ENCODE data around the gene ST3GAL4.
"Not testable (repeated sequence)": the region's sequence is repeated elsewhere in the genome, so short reads cannot be mapped to it uniquely, and the experiment has no call there.

The ST3GAL4 gene

GRCh38 chr11:126345759-126346585 lies 9.5 kb upstream of the ST3GAL4 start:
- no peak for DNase-seq (ENCODE audit: low spot score)
- no peak for FAIRE-seq

- DNase-seq (ENCODE audit: low spot score) (no peak), FAIRE-seq (no peak)
Measured at GRCh38 chr11:126346586-126346940, 8.9 kb upstream of the ST3GAL4 start.

- not testable (repeated sequence) for DNase-seq (ENCODE audit: low spot score); FAIRE-seq
Measured at GRCh38 chr11:126346946-126347345, 8.5 kb upstream of the ST3GAL4 start.

DNA sequence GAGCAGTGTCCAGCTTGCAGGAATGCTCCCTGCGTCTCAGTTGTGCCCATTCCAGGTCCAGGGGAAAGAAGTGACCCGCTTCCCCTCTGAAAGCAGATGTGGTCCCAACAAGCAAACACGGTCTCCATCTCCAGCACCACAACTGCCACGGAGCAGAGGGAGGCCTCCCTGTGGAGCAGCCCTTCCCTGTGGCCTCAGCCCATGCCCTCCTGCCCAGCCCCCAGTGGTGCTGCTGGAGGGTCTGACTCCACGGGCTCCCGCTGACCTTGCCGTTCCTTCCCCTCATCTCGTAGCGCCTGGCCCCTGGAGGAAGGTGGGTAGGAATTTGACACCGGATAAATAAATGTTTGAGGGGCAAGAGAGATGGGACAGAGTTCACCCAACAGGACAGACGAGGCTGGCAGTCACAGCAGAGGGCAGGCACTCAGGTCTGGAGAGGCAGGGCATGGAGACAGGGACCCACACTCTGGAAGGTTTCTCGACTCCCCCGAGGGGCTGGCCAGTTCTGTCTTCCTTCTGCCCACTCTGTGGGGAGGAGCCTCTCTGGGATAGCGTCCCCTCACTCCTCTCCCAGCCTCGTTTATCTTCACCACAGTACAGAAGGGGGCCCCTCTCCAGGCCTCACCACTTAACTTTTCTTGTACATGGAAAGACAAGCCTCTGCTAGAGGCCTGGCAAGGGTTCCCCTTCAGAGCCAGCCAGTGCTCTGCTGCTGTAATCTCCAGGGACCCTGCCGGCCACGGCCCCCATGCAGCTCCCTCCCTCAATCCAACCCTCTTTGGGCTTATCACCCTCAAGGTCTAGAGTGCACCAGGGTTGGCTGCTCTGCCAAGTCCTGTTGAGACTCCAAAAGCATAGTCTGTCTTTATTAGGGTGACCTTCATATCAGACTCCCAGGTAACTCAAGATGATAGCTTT lies 7.5 kb upstream of the ST3GAL4 start:
- FAIRE-seq, result no peak
- DNase-seq (ENCODE audit: low spot score), result no peak

GRCh38 chr11:126348806-126349582 lies 6.5 kb upstream of the ST3GAL4 start:
- FAIRE-seq, result no peak

DNA sequence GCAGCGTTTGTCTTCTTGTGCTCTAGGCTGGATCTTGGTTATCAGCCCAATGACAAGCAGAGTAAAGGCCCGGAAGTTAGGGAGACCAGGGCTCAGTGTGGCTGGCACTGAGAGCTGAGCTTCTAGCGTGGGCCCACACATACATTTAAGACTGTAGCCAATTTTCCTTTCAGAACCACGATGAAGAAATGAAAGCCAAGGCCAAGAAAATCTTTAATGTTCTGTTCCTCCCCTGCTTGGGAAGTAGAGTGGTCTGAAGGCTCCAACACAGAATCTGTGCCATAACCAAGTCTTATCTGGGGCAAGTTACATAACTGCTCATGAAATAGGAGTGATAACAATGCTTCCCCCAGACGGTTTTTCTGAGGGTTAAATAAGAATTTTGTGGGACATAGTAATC lies 4.7 kb upstream of the ST3GAL4 start:
- no peak for DNase-seq (ENCODE audit: low spot score)

More at GRCh38 chr11:126348806-126349582, 6.5 kb upstream of the ST3GAL4 start:
- no peak for DNase-seq (ENCODE audit: low spot score)

DNA sequence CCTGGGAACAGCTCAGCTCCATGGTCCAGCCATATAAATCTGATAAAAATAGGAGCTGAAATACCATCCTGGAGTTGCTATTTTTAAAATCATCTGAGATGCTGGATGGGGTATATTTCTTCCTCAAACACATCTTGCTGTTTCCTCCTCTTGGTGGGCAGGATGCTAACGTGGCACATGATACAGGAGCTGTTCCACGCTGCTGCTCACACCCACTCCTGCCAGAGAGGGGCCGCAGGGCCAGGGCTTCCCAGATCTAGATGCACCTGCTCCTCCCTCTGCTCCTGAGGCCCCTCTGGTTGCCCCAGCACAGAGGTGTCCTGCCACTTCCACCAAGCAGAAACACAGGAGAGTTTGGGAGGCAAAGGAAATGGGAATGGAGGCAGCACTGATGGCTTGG lies 3.3 kb upstream of the ST3GAL4 start:
- FAIRE-seq, result no peak
- DNase-seq (ENCODE audit: low spot score), result no peak

More for the DNA sequence above, 4.7 kb upstream of the ST3GAL4 start:
- no peak for FAIRE-seq

DNA sequence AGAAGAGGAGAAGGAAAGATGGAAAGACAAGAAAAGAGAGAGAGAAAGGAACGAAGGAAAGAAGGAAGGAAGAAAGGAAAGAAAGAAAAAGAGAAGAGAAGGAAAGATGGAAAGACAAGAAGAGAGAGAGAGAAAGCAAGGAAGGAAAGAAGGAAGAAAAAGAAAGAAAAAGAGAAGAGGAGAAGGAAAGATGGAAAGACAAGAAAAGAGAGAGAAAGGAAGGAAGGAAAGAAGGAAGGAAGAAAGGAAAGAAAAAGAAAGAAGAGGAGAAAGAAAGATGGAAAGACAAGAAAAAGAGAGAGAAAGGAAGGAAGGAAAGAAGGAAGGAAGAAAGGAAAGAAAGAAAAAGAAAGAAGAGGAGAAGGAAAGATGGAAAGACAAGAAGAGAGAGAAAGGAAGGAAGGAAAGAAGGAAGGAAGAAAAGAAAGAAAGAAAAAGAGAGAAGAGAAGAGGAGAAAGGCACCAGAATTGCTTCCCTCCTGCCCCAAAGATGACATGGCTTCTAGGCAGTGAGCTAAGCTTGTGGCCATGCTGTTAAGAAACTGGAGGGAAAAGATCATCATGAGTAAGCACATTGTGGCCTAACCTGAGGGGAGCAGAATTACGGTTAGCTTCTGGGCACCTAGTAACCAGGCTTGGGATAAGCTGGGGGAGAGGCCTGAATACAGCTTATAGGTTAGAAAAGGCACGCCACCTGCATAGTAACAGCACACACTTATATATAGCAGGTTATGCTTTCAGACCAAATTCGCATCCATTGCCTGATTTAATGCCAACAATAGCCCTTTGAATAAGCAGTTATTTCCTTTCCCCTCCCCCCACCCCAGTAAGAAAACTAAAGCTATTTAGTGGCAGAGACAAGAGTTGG lies 2.3 kb upstream of the ST3GAL4 start:
- DNase-seq (ENCODE audit: low spot score) (no peak), FAIRE-seq (no peak)

DNA sequence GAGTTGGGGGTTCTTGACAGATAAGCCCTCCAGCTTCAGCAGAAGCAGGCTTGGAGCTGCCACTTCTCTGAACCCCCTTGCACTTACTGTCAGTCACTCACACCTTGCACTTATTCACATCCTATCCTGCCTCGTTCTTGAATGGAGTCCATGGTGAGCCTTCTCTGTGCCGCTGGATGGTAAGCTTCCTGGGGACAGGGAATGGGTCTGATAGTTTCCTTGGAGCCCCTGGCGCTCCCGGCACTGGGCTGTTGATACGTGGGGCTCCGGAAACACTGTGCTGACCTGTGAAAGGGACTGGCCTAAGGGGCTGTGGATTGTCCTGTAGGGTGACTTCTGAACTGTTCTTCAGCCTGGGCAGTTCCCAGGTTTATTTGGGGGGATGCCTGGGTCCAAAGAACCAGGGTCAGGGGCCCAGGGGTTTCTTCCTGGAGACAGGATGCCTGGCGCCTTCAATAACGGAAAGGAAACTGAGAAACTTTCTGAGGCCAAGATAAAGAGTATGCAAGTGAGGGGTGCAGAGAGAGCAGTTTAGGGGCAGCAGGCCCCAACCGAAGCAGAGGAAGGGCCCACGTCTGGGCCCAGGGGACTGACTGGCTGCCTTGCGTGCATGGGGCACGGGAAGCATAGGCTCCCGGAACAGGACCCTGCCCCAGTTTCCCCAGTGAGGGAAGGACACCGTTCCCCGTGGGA lies 709 bp upstream of the ST3GAL4 start:
- DNase-seq (ENCODE audit: low spot score) (no peak), FAIRE-seq (no peak)

DNA sequence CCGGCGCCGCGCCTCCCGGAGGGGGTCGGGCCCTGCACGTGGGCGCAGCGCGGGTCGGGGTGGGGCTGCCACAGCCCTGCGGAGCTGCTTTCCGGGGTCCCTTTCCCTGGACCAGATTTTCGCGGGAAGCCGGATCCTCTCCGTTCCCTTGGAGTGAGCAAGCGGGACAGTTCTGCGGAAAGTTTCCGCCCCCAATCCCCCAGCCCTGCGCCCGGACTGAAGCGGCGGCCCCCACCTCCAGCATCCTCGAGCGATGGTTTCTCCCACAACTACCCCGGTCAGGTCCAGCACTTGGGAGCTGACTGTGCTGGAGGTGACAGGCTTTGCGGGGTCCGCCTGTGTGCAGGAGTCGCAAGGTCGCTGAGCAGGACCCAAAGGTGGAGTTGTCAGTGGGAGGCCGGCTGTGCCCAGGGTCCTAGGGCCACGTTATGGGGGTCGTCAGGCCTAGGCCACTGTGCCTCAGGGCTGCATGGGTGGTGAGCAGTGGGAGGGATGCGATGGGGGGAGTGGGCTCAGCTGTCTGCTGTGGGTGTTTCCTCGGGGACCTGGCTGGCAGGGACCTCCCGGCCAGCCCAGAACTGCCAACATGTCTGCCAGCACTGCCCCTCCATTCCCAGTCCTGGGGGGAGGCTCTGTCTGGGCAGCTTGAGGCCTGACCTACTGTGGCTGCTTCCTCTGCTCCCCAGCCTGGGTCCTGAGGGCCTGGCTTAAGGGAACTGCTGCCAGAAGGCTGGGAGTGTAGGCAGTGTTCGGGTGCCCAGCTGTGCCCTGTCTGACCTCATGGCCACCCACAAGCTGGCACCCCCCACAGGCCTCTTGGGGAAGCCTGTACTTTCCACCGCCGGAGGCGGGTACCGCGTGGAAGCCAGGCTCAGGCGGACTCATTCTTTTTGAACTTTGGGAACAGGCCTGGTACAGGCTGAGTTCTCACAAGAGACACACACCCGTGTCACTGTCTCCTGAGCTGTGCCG lies 726 bp downstream of the ST3GAL4 start:
- DNase-seq (ENCODE audit: low spot score) (peak; percentile 32), FAIRE-seq (no peak)

DNA sequence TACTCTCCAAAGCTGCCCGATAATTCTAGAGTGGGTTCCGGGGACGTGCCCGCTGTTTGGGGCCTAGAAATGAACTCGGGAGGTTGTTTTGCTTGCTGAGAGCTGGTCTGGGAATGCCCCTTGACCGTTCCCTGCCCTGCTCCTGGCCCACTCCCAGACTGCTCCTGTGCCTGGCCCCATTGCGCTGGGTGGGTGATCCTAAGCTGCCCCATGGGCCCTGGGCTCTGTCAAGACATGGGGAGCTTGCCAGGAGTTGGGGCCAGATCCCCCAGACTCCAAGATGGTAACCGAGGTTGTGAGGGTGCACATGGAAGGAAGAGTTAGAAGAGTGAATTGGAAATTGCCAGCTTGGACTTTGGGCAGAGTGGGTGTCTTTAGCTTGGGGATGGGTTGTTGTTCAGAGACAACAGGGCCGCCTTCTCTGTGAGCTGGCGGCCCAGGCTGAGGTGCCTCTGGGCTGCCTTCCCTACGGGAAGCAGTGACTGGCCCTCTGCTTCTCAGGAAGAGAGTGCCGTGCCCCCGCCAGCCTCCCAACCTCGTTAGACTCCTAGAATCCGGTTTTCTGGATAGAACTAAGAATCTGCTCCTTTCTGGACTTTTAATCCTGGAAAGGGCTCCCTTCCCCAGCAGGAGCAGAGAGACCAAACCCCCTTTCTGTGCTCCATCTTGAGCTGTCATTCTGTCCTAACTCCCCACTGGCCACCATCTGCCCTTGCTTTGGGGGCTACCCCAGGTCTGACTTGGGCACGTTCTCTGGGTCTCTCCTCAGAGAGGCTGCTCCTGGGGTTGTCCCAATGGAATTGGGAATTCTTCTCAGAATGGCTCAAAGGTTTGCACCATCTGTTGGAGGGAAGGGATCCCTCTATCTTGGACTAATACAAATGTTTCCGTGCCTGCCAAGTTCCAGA lies 1.8 kb downstream of the ST3GAL4 start:
- FAIRE-seq, result no peak
- no peak for DNase-seq (ENCODE audit: low spot score)

DNA sequence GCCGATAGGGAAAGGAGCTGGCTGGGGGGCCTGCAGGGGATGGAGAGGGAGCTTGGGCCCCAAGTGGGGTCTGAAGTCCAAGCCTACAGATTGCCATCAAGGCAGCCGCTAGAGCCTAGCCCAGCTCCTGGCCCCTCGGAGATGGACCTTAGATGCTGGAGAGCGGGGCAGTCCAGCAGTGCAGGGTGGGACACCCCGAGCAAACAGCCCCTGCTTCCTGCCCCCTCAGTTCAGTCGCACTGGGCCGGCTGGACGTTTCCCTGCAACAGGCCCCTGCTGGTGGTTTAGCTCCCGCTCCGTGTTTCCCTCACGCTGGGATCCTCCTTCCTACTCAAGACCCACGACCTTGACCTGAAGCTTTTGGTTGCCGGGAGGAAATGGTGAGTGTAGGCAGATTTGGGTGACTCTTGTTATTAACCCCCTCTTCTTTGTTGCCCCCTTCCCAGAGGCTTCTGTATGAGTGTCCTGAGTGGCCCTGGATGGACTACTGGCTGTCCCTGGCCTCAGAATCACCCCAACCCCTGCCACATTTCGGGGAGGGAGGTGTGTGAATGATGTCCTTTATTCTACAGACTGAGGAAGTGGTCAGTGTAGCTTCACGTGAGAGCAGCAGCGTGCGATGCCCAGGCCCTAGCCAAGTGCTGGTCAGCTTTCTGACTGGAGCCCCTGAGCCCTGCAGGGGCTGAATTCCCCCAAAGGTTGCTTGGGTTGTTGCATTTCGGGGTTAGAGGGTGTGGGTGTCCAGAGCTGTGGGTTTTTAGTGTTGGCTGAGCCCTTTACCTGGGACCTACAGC lies 2.7 kb downstream of the ST3GAL4 start:
- no peak for FAIRE-seq
- no peak for DNase-seq (ENCODE audit: low spot score)

GRCh38 chr11:126358763-126359160 lies 3.3 kb downstream of the ST3GAL4 start:
- FAIRE-seq, result no peak
- no peak for DNase-seq (ENCODE audit: low spot score)

DNA sequence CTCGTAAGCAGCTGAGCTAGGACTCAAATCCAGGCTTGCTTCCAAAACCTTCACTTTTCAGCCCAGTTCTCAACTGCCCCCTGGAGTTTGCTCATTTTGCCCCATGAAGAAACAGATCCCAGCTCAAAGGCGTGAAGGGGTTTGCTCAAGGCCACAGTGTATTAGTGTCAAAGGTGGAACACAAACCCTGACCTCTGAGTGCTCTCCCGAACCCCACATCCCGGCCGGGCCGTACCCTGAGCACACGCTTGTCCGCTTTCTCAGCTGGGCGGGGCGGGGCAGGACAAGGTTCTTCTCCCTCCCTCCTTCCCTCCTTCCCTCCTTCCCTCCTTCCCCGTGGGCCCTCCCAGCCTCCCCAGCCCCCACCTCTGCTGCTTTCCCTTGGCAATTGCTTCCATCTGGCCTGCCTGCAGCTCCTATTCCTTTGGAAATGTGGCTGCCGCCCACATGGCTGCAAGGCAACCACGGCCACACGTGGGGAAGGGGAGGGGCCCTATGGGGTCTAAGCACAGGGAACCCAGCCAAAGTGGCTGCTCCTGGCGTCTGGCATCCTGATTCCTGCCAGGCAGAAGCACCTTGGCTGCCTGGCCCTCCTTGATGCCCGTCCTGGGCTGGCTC lies 4.1 kb downstream of the ST3GAL4 start:
- no peak for FAIRE-seq
- DNase-seq (ENCODE audit: low spot score), result no peak

DNA sequence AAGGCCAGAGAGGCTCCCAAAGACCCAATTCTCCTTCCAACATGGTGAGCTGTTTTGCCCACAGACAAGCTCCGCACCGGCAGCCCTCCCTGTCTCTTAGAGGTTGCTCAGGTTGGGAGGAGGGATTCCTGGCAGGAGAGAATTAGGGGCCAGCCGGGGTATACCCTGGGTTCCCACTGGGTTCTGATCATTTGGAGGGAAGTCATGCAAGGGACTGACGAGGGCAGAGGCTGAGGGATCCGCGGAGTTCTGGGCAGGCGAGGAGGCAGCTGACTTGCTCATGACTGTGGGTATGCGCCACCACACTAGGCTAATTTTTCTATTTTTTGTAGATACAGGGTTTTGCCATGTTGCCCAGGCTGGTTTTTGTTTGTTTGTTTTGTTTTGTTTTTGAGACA lies 4.6 kb downstream of the ST3GAL4 start:
- no peak for FAIRE-seq
- DNase-seq (ENCODE audit: low spot score), result no peak

DNA sequence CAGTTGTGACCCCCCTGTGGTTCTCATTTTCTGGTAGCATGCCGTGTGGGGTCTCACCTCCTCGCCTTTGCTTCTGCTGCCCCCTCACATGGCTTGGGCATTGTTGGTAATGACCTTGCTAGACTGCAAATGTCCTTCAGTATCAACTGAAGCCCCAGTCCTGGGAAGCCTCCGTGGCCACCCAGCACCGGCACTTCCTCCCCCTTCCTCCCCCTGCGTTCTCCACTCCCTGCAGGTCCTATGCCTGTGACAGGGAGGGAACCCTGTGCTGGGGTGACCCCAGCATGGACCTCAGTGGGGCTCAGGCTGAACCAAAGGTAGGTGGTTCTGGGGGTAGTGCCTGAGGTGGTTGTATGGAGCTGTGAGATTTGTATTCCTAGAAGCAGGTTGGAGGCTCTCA lies 5.9 kb downstream of the ST3GAL4 start:
- FAIRE-seq (no peak), DNase-seq (ENCODE audit: low spot score) (no peak)

Measured in urothelium cell line (cell line).